Measurements from ENCODE around the gene TMEM163. TPM values are rescaled to one million over a fixed set of nuclear protein-coding genes. Genes with fewer than 3 reads are reported as not detected.

Gene TMEM163
- total and polyA plus RNA-seq, 4 donors: 0.25 to 0.62 (median 0.36) TPM; not detected in 1

- DNase-seq (no peak), ATAC-seq (ENCODE audit: low FRiP score) (no peak)
- Histone ChIP-seq H3K36me3 (ENCODE audit: control insufficient read depth in 1 of 2, insufficient read depth in 2 of 2, low read length in 1 of 2) (peaks cover 0 to 2% of the 10 kb centered on the region in 2 donors), H3K4me1 (ENCODE audit: control insufficient read depth in 1 of 2, insufficient read depth in 2 of 2, low read length in 2 of 2) (no peaks in the 10 kb centered on the region), H3K4me3 (ENCODE audit: low read length in 2 of 2) (no peak overlapping the region), H3K9me3 (ENCODE audit: control insufficient read depth, low read length) (no peaks in the 10 kb centered on the region), H3K27me3 (ENCODE audit: control insufficient read depth in 1 of 2, insufficient read depth in 2 of 2, low read length in 1 of 2) (no peaks in the 10 kb centered on the region), H3K27ac (ENCODE audit: low read depth in 1 of 2, low read length in 2 of 2) (no peak overlapping the region)
- intact Hi-C loops (cut with DNase I): no loop called here
Observed at GRCh38 chr2:134435936-134436335, 282.9 kb downstream of the TMEM163 start.

GRCh38 chr2:134435505-134435904 is 283.3 kb downstream of the TMEM163 start:
- no peak for DNase-seq
- no peaks in the 10 kb centered on the region for H3K9me3 ChIP-seq (ENCODE audit: control insufficient read depth, low read length)
- H3K36me3 ChIP-seq (ENCODE audit: control insufficient read depth in 1 of 2, insufficient read depth in 2 of 2, low read length in 1 of 2): peaks cover 0 to 2% of the 10 kb centered on the region in 2 donors
- 88 to 89% methylated on average over 4 of the region's 4 CpGs for WGBS, 2 donors
- H3K27me3 ChIP-seq (ENCODE audit: control insufficient read depth in 1 of 2, insufficient read depth in 2 of 2, low read length in 1 of 2): no peaks in the 10 kb centered on the region
- no peak overlapping the region for H3K27ac ChIP-seq (ENCODE audit: low read depth in 1 of 2, low read length in 2 of 2)
- intact Hi-C loops (cut with DNase I): no loop called here
- H3K4me1 ChIP-seq (ENCODE audit: control insufficient read depth in 1 of 2, insufficient read depth in 2 of 2, low read length in 2 of 2): no peaks in the 10 kb centered on the region
- no peak overlapping the region for H3K4me3 ChIP-seq (ENCODE audit: low read length in 2 of 2)
- ATAC-seq (ENCODE audit: low FRiP score): no peak

GRCh38 chr2:134433979-134434378 is 284.8 kb downstream of the TMEM163 start:
- 95% methylated on average over 6 of the region's 6 CpGs for WGBS, 2 donors
- Histone ChIP-seq H3K27me3 (ENCODE audit: control insufficient read depth in 1 of 2, insufficient read depth in 2 of 2, low read length in 1 of 2) (no peaks in the 10 kb centered on the region), H3K4me1 (ENCODE audit: control insufficient read depth in 1 of 2, insufficient read depth in 2 of 2, low read length in 2 of 2) (no peaks in the 10 kb centered on the region), H3K27ac (ENCODE audit: low read depth in 1 of 2, low read length in 2 of 2) (no peak overlapping the region), H3K36me3 (ENCODE audit: control insufficient read depth in 1 of 2, insufficient read depth in 2 of 2, low read length in 1 of 2) (no peaks in the 10 kb centered on the region), H3K4me3 (ENCODE audit: low read length in 2 of 2) (no peak overlapping the region), H3K9me3 (ENCODE audit: control insufficient read depth, low read length) (no peaks in the 10 kb centered on the region)
- ATAC-seq (ENCODE audit: low FRiP score): peak; percentile 33
- no peak for DNase-seq
- intact Hi-C loops (cut with DNase I): no loop called here

GRCh38 chr2:134433469-134433868 is 285.3 kb downstream of the TMEM163 start:
- no peaks in the 10 kb centered on the region for H3K27me3 ChIP-seq (ENCODE audit: control insufficient read depth in 1 of 2, insufficient read depth in 2 of 2, low read length in 1 of 2)
- no peak for DNase-seq
- ATAC-seq (ENCODE audit: low FRiP score): no peak
- intact Hi-C loops (cut with DNase I): no loop called here
- H3K4me1 ChIP-seq (ENCODE audit: control insufficient read depth in 1 of 2, insufficient read depth in 2 of 2, low read length in 2 of 2): no peaks in the 10 kb centered on the region
- no peaks in the 10 kb centered on the region for H3K9me3 ChIP-seq (ENCODE audit: control insufficient read depth, low read length)
- 92 to 94% methylated on average over 7 of the region's 7 CpGs for WGBS, 2 donors
- H3K36me3 ChIP-seq (ENCODE audit: control insufficient read depth in 1 of 2, insufficient read depth in 2 of 2, low read length in 1 of 2): no peaks in the 10 kb centered on the region
- H3K4me3 ChIP-seq (ENCODE audit: low read length in 2 of 2): no peak overlapping the region
- no peak overlapping the region for H3K27ac ChIP-seq (ENCODE audit: low read depth in 1 of 2, low read length in 2 of 2)

- H3K4me1 ChIP-seq (ENCODE audit: control insufficient read depth in 1 of 2, insufficient read depth in 2 of 2, low read length in 2 of 2): no peaks in the 10 kb centered on the region
- no peak for ATAC-seq (ENCODE audit: low FRiP score)
- no peaks in the 10 kb centered on the region for H3K36me3 ChIP-seq (ENCODE audit: control insufficient read depth in 1 of 2, insufficient read depth in 2 of 2, low read length in 1 of 2)
- no peaks in the 10 kb centered on the region for H3K27me3 ChIP-seq (ENCODE audit: control insufficient read depth in 1 of 2, insufficient read depth in 2 of 2, low read length in 1 of 2)
- WGBS, 2 donors: 94 to 99% methylated on average over 3 of the region's 3 CpGs
- no peak overlapping the region for H3K27ac ChIP-seq (ENCODE audit: low read depth in 1 of 2, low read length in 2 of 2)
- no peaks in the 10 kb centered on the region for H3K9me3 ChIP-seq (ENCODE audit: control insufficient read depth, low read length)
- no peak for DNase-seq
- intact Hi-C loops (cut with DNase I): no loop called here
- no peak overlapping the region for H3K4me3 ChIP-seq (ENCODE audit: low read length in 2 of 2)
Observed at GRCh38 chr2:134432435-134432883, 286.3 kb downstream of the TMEM163 start.

- no peaks in the 10 kb centered on the region for H3K27me3 ChIP-seq (ENCODE audit: control insufficient read depth in 1 of 2, insufficient read depth in 2 of 2, low read length in 1 of 2)
- no peak overlapping the region for H3K4me3 ChIP-seq (ENCODE audit: low read length in 2 of 2)
- intact Hi-C loops (cut with DNase I): no loop called here
- DNase-seq (no peak), ATAC-seq (ENCODE audit: low FRiP score) (no peak)
- WGBS, 2 donors: 93% methylated on average over 2 of the region's 2 CpGs
- no peaks in the 10 kb centered on the region for H3K36me3 ChIP-seq (ENCODE audit: control insufficient read depth in 1 of 2, insufficient read depth in 2 of 2, low read length in 1 of 2)
- no peak overlapping the region for H3K27ac ChIP-seq (ENCODE audit: low read depth in 1 of 2, low read length in 2 of 2)
- H3K9me3 ChIP-seq (ENCODE audit: control insufficient read depth, low read length): no peaks in the 10 kb centered on the region
- no peaks in the 10 kb centered on the region for H3K4me1 ChIP-seq (ENCODE audit: control insufficient read depth in 1 of 2, insufficient read depth in 2 of 2, low read length in 2 of 2)
Observed at GRCh38 chr2:134431838-134432434, 286.9 kb downstream of the TMEM163 start.

- 89 to 91% methylated on average over 4 of the region's 4 CpGs for WGBS, 2 donors
- no peaks in the 10 kb centered on the region for H3K36me3 ChIP-seq (ENCODE audit: control insufficient read depth in 1 of 2, insufficient read depth in 2 of 2, low read length in 1 of 2)
- intact Hi-C loops (cut with DNase I): no loop called here
Observed at GRCh38 chr2:134429886-134430285, 288.9 kb downstream of the TMEM163 start.

GRCh38 chr2:134426721-134427120 is 292.1 kb downstream of the TMEM163 start:
- ATAC-seq (ENCODE audit: low FRiP score): no peak
- Histone ChIP-seq H3K4me1 (ENCODE audit: control insufficient read depth in 1 of 2, insufficient read depth in 2 of 2, low read length in 2 of 2) (no peaks in the 10 kb centered on the region), H3K4me3 (ENCODE audit: low read length in 2 of 2) (no peak overlapping the region), H3K27me3 (ENCODE audit: control insufficient read depth in 1 of 2, insufficient read depth in 2 of 2, low read length in 1 of 2) (no peaks in the 10 kb centered on the region), H3K36me3 (ENCODE audit: control insufficient read depth in 1 of 2, insufficient read depth in 2 of 2, low read length in 1 of 2) (no peaks in the 10 kb centered on the region), H3K27ac (ENCODE audit: low read depth in 1 of 2, low read length in 2 of 2) (no peak overlapping the region), H3K9me3 (ENCODE audit: control insufficient read depth, low read length) (no peaks in the 10 kb centered on the region)
- 74 to 79% methylated on average over 3 of the region's 3 CpGs for WGBS, 2 donors
- no peak for DNase-seq
- intact Hi-C loops (cut with DNase I): no loop called here

More at GRCh38 chr2:134429886-134430285, 288.9 kb downstream of the TMEM163 start:
- no peaks in the 10 kb centered on the region for H3K9me3 ChIP-seq (ENCODE audit: control insufficient read depth, low read length)
- no peak overlapping the region for H3K27ac ChIP-seq (ENCODE audit: low read depth in 1 of 2, low read length in 2 of 2)
- no peaks in the 10 kb centered on the region for H3K4me1 ChIP-seq (ENCODE audit: control insufficient read depth in 1 of 2, insufficient read depth in 2 of 2, low read length in 2 of 2)
- H3K27me3 ChIP-seq (ENCODE audit: control insufficient read depth in 1 of 2, insufficient read depth in 2 of 2, low read length in 1 of 2): no peaks in the 10 kb centered on the region
- ATAC-seq (ENCODE audit: low FRiP score) (no peak), DNase-seq (no peak)
- no peak overlapping the region for H3K4me3 ChIP-seq (ENCODE audit: low read length in 2 of 2)

GRCh38 chr2:134425724-134426496 is 292.9 kb downstream of the TMEM163 start:
- Histone ChIP-seq H3K36me3 (ENCODE audit: control insufficient read depth in 1 of 2, insufficient read depth in 2 of 2, low read length in 1 of 2) (no peaks in the 10 kb centered on the region), H3K27ac (ENCODE audit: low read depth in 1 of 2, low read length in 2 of 2) (no peak overlapping the region), H3K4me3 (ENCODE audit: low read length in 2 of 2) (no peak overlapping the region), H3K9me3 (ENCODE audit: control insufficient read depth, low read length) (no peaks in the 10 kb centered on the region), H3K27me3 (ENCODE audit: control insufficient read depth in 1 of 2, insufficient read depth in 2 of 2, low read length in 1 of 2) (no peaks in the 10 kb centered on the region), H3K4me1 (ENCODE audit: control insufficient read depth in 1 of 2, insufficient read depth in 2 of 2, low read length in 2 of 2) (no peaks in the 10 kb centered on the region)
- WGBS, 2 donors: 84 to 92% methylated on average over 6 of the region's 6 CpGs
- ATAC-seq (ENCODE audit: low FRiP score) (no peak), DNase-seq (no peak)
- intact Hi-C loops (cut with DNase I): no loop called here

Data from aorta (tissue), 5 donors.